ENCODE measurements around the gene TMEM178B. TPM values are rescaled to one million over a fixed set of nuclear protein-coding genes. Genes with fewer than 3 reads are reported as not detected.

The TMEM178B gene
- total and polyA plus RNA-seq, 12 donors = 0.24 to 4.9 (median 2.1) TPM

DNA sequence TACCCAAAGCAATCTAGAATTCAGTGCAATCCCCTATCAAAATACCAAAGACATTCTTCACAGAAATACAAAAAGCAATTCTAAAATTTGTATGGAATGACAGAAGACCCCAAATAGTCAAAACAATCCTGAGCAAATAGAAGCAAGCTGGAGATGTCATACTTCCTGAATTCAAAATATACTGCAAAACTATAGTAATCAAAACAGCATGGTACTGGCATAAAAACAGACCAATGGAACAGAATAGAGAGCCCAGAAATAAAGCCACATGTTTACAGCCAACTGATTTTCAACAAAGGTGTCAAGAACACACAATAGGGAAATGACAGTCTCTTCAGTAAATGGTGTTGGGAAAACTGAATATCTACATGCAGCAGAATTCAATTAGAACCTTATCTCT is 353.3 kb downstream of the TMEM178B start:
- Histone ChIP-seq H3K4me3 (no peak overlapping the region), H3K4me1 (replicated peaks in 1 of 2) (no peaks in the 10 kb centered on the region), H3K9me3 (replicated peaks in 1 of 3) (peaks cover 0 to 6% (median 0%) of the 10 kb centered on the region in 3 donors), H3K27ac (no peak overlapping the region), H3K27me3 (no peaks in the 10 kb centered on the region), H3K36me3 (replicated peaks in 1 of 2) (no peaks in the 10 kb centered on the region)
- TF ChIP-seq POLR2A (IDR thresholded peaks at IDR 0.05) (no peak), CTCF (IDR thresholded peaks at IDR 0.05) (no peak)
- intact Hi-C loops (cut with DNase I) = no loop called here
- no peak for DNase-seq

DNA sequence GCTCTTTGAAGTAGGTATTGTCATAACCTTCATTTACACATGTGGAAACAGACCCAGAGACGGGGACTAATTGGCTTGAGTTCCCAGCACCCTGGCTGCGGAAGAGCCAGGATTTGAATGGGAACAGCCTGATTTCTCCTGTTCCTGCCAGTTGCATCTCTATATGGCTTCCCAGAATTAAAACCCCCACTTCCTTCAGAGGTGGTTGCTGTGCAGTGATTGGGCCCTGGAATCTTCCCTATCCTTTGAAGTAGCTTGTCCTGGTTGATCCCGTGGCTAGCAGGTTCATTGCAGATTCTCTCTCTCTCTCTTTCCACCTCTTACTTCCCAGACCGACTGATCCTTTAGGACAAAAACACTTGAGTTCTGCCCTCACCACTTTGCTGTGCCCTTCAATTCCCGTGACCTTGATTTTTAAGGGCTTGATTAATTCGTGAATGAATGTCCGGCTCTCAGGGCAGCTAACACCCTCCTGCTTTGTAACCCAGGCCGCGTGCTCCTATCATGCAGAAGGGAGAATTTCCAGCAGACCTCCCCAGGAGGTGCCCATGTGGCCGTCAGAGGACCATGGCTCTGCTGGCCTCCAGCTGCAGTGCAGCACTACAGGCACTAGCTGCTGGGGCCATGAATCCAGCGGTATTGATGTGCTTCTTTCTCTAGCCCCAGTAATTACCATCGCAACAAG is 356.7 kb downstream of the TMEM178B start:
- intact Hi-C loops (cut with DNase I) = no loop called here
- WGBS, 4 donors = 31 to 56% (median 45%) methylated on average over 12 of the region's 12 CpGs
- DNase-seq = no peak

DNA sequence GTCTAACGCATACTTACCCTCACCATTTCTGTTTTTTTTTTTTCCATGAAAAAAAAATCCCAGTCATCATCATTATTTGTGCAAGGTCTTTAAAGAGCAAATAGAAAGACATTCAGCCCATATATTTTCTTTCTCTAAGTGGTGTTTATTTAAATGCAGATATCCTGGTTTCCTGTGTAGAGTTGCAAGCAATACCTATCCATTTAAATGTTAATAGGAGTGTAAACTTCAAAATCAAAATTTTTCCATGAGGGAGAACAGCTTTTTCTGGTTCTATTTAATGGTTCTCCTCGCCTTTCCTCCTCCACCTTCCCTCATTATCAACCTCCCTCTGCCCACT is 357.2 kb downstream of the TMEM178B start:
- no peaks in the 10 kb centered on the region for H3K27me3 ChIP-seq
- WGBS, 4 donors = 74 to 86% (median 79%) methylated on average over 2 of the region's 2 CpGs
- intact Hi-C loops (cut with DNase I) = no loop called here

More for the DNA sequence above, 356.7 kb downstream of the TMEM178B start:
- Histone ChIP-seq H3K27ac (no peak overlapping the region), H3K4me1 (replicated peaks in 1 of 2) (no peaks in the 10 kb centered on the region), H3K27me3 (no peaks in the 10 kb centered on the region), H3K36me3 (replicated peaks in 1 of 2) (no peaks in the 10 kb centered on the region), H3K4me3 (no peak overlapping the region), H3K9me3 (replicated peaks in 1 of 3) (peaks cover 0 to 6% (median 0%) of the 10 kb centered on the region in 3 donors)
- TF ChIP-seq CTCF (IDR thresholded peaks at IDR 0.05) (no peak), POLR2A (IDR thresholded peaks at IDR 0.05) (no peak)

GRCh38 chr7:141431711-141432110 is 357.8 kb downstream of the TMEM178B start:
- Histone ChIP-seq H3K9me3 (replicated peaks in 1 of 3) (peaks cover 0 to 5% (median 0%) of the 10 kb centered on the region in 3 donors), H3K36me3 (replicated peaks in 1 of 2) (no peaks in the 10 kb centered on the region), H3K27ac (no peak overlapping the region), H3K4me1 (replicated peaks in 1 of 2) (no peaks in the 10 kb centered on the region), H3K4me3 (no peak overlapping the region), H3K27me3 (no peaks in the 10 kb centered on the region)
- DNase-seq = no peak
- intact Hi-C loops (cut with DNase I) = no loop called here
- no peak for TF ChIP-seq CTCF (IDR thresholded peaks at IDR 0.05)
- no peak for TF ChIP-seq POLR2A (IDR thresholded peaks at IDR 0.05)
- 82 to 97% (median 87%) methylated on average over 1 of the region's 1 CpG for WGBS, 4 donors

More for the DNA sequence above, 357.2 kb downstream of the TMEM178B start:
- H3K27ac ChIP-seq = no peak overlapping the region
- DNase-seq = no peak
- H3K4me3 ChIP-seq = no peak overlapping the region
- no peak for TF ChIP-seq POLR2A (IDR thresholded peaks at IDR 0.05)
- TF ChIP-seq CTCF (IDR thresholded peaks at IDR 0.05) = no peak
- H3K9me3 ChIP-seq (replicated peaks in 1 of 3) = peaks cover 0 to 6% (median 0%) of the 10 kb centered on the region in 3 donors
- H3K4me1 ChIP-seq (replicated peaks in 1 of 2) = no peaks in the 10 kb centered on the region
- H3K36me3 ChIP-seq (replicated peaks in 1 of 2) = no peaks in the 10 kb centered on the region
